H9 (cell line): Measurements from ENCODE around the gene ATF4. TPM values are rescaled to one million over a fixed set of nuclear protein-coding genes. Genes with fewer than 3 reads are reported as not detected.

Experiments used
- DNase-seq: peaks from one replicate; pipeline ENCODE4 v3.0.0-alpha.2; 2017
- H2AFZ ChIP-seq: one replicate; pipeline ENCODE4 v1.6.1; 2013; ENCODE audit warnings: mild to moderate bottlenecking, low read length, control low read depth, moderate library complexity
- H2AK5ac ChIP-seq: 2 replicates; pipeline ENCODE4 v1.6.1; 2013; ENCODE audit warnings: low read length, control low read depth, mixed read lengths; ENCODE audit not compliant: insufficient read length
- H2BK120ac ChIP-seq: one replicate; pipeline ENCODE4 v1.6.1; 2013; ENCODE audit warnings: low read depth, mild to moderate bottlenecking, low read length, control low read depth, inconsistent platforms; ENCODE audit not compliant: poor library complexity, severe bottlenecking
- H2BK12ac ChIP-seq: 2 replicates; pipeline ENCODE4 v1.6.1; 2013; ENCODE audit warnings: low read length, control low read depth, mixed read lengths, low read depth; ENCODE audit not compliant: insufficient read length
- H2BK15ac ChIP-seq: 2 replicates; pipeline ENCODE4 v1.6.1; 2013; ENCODE audit warnings: low read depth, low read length, control low read depth
- H2BK20ac ChIP-seq: one replicate; pipeline ENCODE4 v1.6.1; 2013; ENCODE audit warnings: low read depth, mild to moderate bottlenecking, low read length, control low read depth, inconsistent platforms; ENCODE audit not compliant: poor library complexity, severe bottlenecking
- H2BK5ac ChIP-seq: 2 replicates; pipeline ENCODE4 v1.6.1; 2013; ENCODE audit warnings: low read length, control low read depth, mixed read lengths; ENCODE audit not compliant: insufficient read length
- H3K14ac ChIP-seq: 2 replicates; pipeline ENCODE4 v1.6.1; 2013; ENCODE audit warnings: low read length, control low read depth; ENCODE audit not compliant: insufficient read depth
- H3K18ac ChIP-seq: 2 replicates; pipeline ENCODE4 v1.6.1; 2013; ENCODE audit warnings: low read depth, mild to moderate bottlenecking, mixed read lengths, low read length, control low read depth; ENCODE audit not compliant: insufficient read length
- H3K23ac ChIP-seq: 2 replicates; pipeline ENCODE4 v1.6.1; 2013; ENCODE audit warnings: low read length, control low read depth, mixed read lengths, low read depth; ENCODE audit not compliant: insufficient read length
- H3K23me2 ChIP-seq: 2 replicates; pipeline ENCODE4 v1.6.1; 2013; ENCODE audit warnings: low read depth, mild to moderate bottlenecking, mixed read lengths, low read length, control low read depth; ENCODE audit not compliant: insufficient read length, poor library complexity, severe bottlenecking
- H3K27ac ChIP-seq: 2 replicates; pipeline ENCODE4 v1.5.1; 2013; ENCODE audit warnings: low read length, control low read depth, mixed read lengths, low read depth; ENCODE audit not compliant: insufficient read length
- H3K27me3 ChIP-seq: 2 replicates; pipeline ENCODE4 v1.6.1; 2013; ENCODE audit warnings: low read length, control low read depth, inconsistent platforms; ENCODE audit not compliant: insufficient read depth
- H3K4ac ChIP-seq: 2 replicates; pipeline ENCODE4 v1.6.1; 2013; ENCODE audit warnings: low read depth, mild to moderate bottlenecking, control low read depth, inconsistent platforms, low read length, moderate library complexity
- H3K4me1 ChIP-seq: 2 replicates; pipeline ENCODE4 v1.6.1; 2013; ENCODE audit warnings: low read length, control low read depth, inconsistent platforms; ENCODE audit not compliant: insufficient read depth
- H3K4me2 ChIP-seq: 2 replicates; pipeline ENCODE4 v1.6.1; 2013; ENCODE audit warnings: low read length, control low read depth, mixed read lengths; ENCODE audit not compliant: insufficient read length, insufficient read depth
- H3K56ac ChIP-seq: 2 replicates; pipeline ENCODE4 v1.6.1; 2013; ENCODE audit warnings: low read depth, mild to moderate bottlenecking, mixed read lengths, low read length, control low read depth; ENCODE audit not compliant: insufficient read length
- H3K79me1 ChIP-seq: 2 replicates; pipeline ENCODE4 v1.6.1; 2013; ENCODE audit warnings: low read depth, mild to moderate bottlenecking, moderate library complexity, low read length, control low read depth, inconsistent platforms; ENCODE audit not compliant: insufficient read depth, poor library complexity, severe bottlenecking
- H3K79me2 ChIP-seq: 2 replicates; pipeline ENCODE4 v1.6.1; 2013; ENCODE audit warnings: low read length, control low read depth, inconsistent platforms; ENCODE audit not compliant: insufficient read depth
- H3K9ac ChIP-seq: 2 replicates; pipeline ENCODE4 v1.6.1; 2013; ENCODE audit warnings: low read length, control low read depth, mixed read lengths; ENCODE audit not compliant: insufficient read length; ENCODE audit errors: extremely low read depth
- H3K9me3 ChIP-seq: one replicate; pipeline ENCODE4 v1.6.1; 2013; ENCODE audit warnings: low read depth, low read length, inconsistent platforms; ENCODE audit not compliant: control insufficient read depth
- H3T11ph ChIP-seq: one replicate; pipeline ENCODE4 v1.6.1; 2013; ENCODE audit warnings: mild to moderate bottlenecking, low read length, control low read depth, inconsistent platforms
- H4K20me1 ChIP-seq: one replicate; pipeline ENCODE4 v1.6.1; 2013; ENCODE audit not compliant: control insufficient read depth, insufficient read length, insufficient read depth
- H4K5ac ChIP-seq: 2 replicates; pipeline ENCODE4 v1.6.1; 2013; ENCODE audit warnings: low read depth, mild to moderate bottlenecking, mixed read lengths, low read length, control low read depth; ENCODE audit not compliant: insufficient read length
- H4K8ac ChIP-seq: replicated peaks from 2 replicates; pipeline ENCODE4 v1.6.1; 2013; ENCODE audit warnings: low read length, control low read depth, mixed read lengths, low read depth; ENCODE audit not compliant: insufficient read length
- H4K91ac ChIP-seq: 2 replicates; pipeline ENCODE4 v1.6.1; 2013; ENCODE audit warnings: low read depth, mild to moderate bottlenecking, moderate library complexity, mixed read lengths, low read length, control low read depth; ENCODE audit not compliant: insufficient read length
- H3K27ac Mint-ChIP-seq, 3 experiments: 2 replicates in 2 of 3; 3 replicates in 1 of 3; pipeline ENCODE4 v1.8.0; 2020 to 2021; ENCODE audit warnings: mixed read lengths in 3 of 3, mild to moderate bottlenecking in 1 of 3, moderate library complexity in 1 of 3
- H3K27me3 Mint-ChIP-seq: 2 replicates; pipeline ENCODE4 v1.8.0; 2021; ENCODE audit warnings: low read depth, mild to moderate bottlenecking, moderate library complexity, mixed read lengths
- H3K36me3 Mint-ChIP-seq, 3 experiments: 2 replicates in 2 of 3; 3 replicates in 1 of 3; pipeline ENCODE4 v1.8.0; 2020 to 2021; ENCODE audit warnings: low read depth in 3 of 3, mixed read lengths in 3 of 3; ENCODE audit not compliant: insufficient read depth in 1 of 3
- H3K4me1 Mint-ChIP-seq, 2 experiments: 2 replicates each; pipeline ENCODE4 v1.8.0; 2020; ENCODE audit warnings: mixed read lengths in 2 of 2
- H3K4me3 Mint-ChIP-seq, 2 experiments: 2 replicates in 1 of 2; 3 replicates in 1 of 2; pipeline ENCODE4 v1.8.0; 2020 to 2021; ENCODE audit warnings: mild to moderate bottlenecking in 2 of 2, mixed read lengths in 2 of 2, moderate library complexity in 1 of 2
- H3K9me3 Mint-ChIP-seq, 2 experiments: 2 replicates in 1 of 2; 3 replicates in 1 of 2; pipeline ENCODE4 v1.8.0; 2020; ENCODE audit warnings: mild to moderate bottlenecking in 2 of 2, mixed read lengths in 2 of 2, moderate library complexity in 1 of 2
- CTCF ChIP-seq: fragments of 200-600 bp; sonication (generic); conservative IDR thresholded peaks from 3 replicates; pipeline ENCODE4 v1.8.0; 2021; ENCODE audit warnings: antibody characterized with exemption, mild to moderate bottlenecking
- WGBS: extraction: QIAGEN DNeasy Blood & Tissue Kit; methylation state at CpG from one replicate; pipeline ENCODE4 v1.1.7; 2013; ENCODE audit warnings: missing lambda C conversion rate, low lambda C conversion rate, mixed read lengths; ENCODE audit not compliant: insufficient read length; ENCODE audit errors: extremely low coverage; 5-methylcytosine and 5-hydroxymethylcytosine counted together
- total RNA-seq: library from RNA; stranded (reverse); gene quantifications from 2 replicates; pipeline ENCODE4 v1.2.1, GENCODE V29; 2021

Gene ATF4
- total RNA-seq, 1 experiment from 2014 or later = 455 TPM

DNA sequence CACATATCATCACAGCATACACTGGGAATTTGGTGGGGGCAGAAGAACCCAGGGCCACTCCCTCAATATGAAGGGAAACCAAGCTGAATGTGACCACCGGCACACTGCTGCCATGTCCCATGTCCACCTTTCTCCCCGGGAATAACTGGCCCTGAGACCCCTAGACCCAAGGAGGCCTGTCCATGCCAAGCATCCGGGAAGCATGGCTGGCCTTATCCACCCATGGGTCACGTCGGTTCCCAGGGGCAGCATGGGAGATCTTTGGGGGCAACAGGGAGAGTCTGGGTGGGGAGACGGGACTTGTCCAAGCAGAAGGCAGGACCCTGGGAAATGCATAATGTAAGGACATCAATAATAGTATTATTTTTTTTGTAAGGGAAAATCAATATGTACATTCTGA lies 28.7 kb upstream of the ATF4 start:
- Histone ChIP-seq H3K56ac (no peak overlapping the region), H2AFZ (no peak overlapping the region), H2BK5ac (no peak overlapping the region), H3K4me1 (no peaks in the 10 kb centered on the region), H3T11ph (no peak overlapping the region), H3K4me2 (no peak overlapping the region), H2BK15ac (no peak overlapping the region), H3K79me2 (no peaks in the 10 kb centered on the region), H2BK12ac (no peak overlapping the region), H3K9me3 (no peaks in the 10 kb centered on the region), H3K79me1 (no peaks in the 10 kb centered on the region), H3K4ac (no peak overlapping the region), H3K23ac (no peak overlapping the region), H3K18ac (no peak overlapping the region), H3K14ac (no peak overlapping the region), H4K5ac (no peak overlapping the region), H2BK120ac (no peak overlapping the region), H4K8ac (no peak overlapping the region), H4K20me1 (no peaks in the 10 kb centered on the region), H2AK5ac (no peak overlapping the region), H3K23me2 (no peaks in the 10 kb centered on the region), H4K91ac (no peak overlapping the region), H3K27me3 (no peaks in the 10 kb centered on the region), H3K27ac (no peak overlapping the region), H2BK20ac (no peak overlapping the region), H3K9ac (no peak overlapping the region)
- no peak for TF ChIP-seq CTCF
- Mint-ChIP-seq H3K27me3 (peaks cover 49% of the 10 kb centered on the region), H3K4me3 (no peak overlapping the region), H3K27ac (no peak overlapping the region), H3K36me3 (peaks cover 0 to 6% (median 4%) of the 10 kb centered on the region in 3 experiments; a peak in 3 of 7 replicates), H3K4me1 (peaks cover 6 to 15% of the 10 kb centered on the region in 2 experiments), H3K9me3 (peaks cover 0 to 3% of the 10 kb centered on the region in 2 experiments; a peak in 1 of 5 replicates)
- no peak for DNase-seq
- WGBS = no CpG with 5 or more reads among the region's 6 CpGs
